GM10847 (cell line): Measurements from ENCODE around the gene THBS2.

Experiments
- POLR2A ChIP-seq: IDR thresholded peaks from 2 replicates; pipeline ENCODE4 v1.6.1; 2011; ENCODE audit not compliant: insufficient read length; ENCODE audit errors: extremely low read depth

Gene THBS2

GRCh38 chr6:169243661-169244060 lies 10.0 kb downstream of the THBS2 start:
- no peak for TF ChIP-seq POLR2A

- no peak for TF ChIP-seq POLR2A
Observed at GRCh38 chr6:169243186-169243585, 10.5 kb downstream of the THBS2 start.

GRCh38 chr6:169241688-169242350 lies 11.8 kb downstream of the THBS2 start:
- TF ChIP-seq POLR2A, result no peak

GRCh38 chr6:169240591-169241390 lies 12.9 kb downstream of the THBS2 start:
- no peak for TF ChIP-seq POLR2A

- no peak for TF ChIP-seq POLR2A
Observed at GRCh38 chr6:169240125-169240524, 13.5 kb downstream of the THBS2 start.

- TF ChIP-seq POLR2A, result no peak
Observed at GRCh38 chr6:169239181-169239580, 14.5 kb downstream of the THBS2 start.

- TF ChIP-seq POLR2A, result no peak
Observed at GRCh38 chr6:169238766-169239165, 14.9 kb downstream of the THBS2 start.

GRCh38 chr6:169237496-169238134 lies 16.0 kb downstream of the THBS2 start:
- TF ChIP-seq POLR2A, result no peak

- no peak for TF ChIP-seq POLR2A
Observed at GRCh38 chr6:169236988-169237387, 16.7 kb downstream of the THBS2 start.

- TF ChIP-seq POLR2A, result no peak
Observed at GRCh38 chr6:169236545-169236944, 17.1 kb downstream of the THBS2 start.

GRCh38 chr6:169235286-169235685 lies 18.4 kb downstream of the THBS2 start:
- no peak for TF ChIP-seq POLR2A

- TF ChIP-seq POLR2A, result no peak
Observed at GRCh38 chr6:169234634-169235033, 19.0 kb downstream of the THBS2 start.

GRCh38 chr6:169233832-169234231 lies 19.8 kb downstream of the THBS2 start:
- no peak for TF ChIP-seq POLR2A

GRCh38 chr6:169233181-169233580 lies 20.5 kb downstream of the THBS2 start:
- TF ChIP-seq POLR2A, result no peak

- no peak for TF ChIP-seq POLR2A
Observed at GRCh38 chr6:169232507-169232931, 21.1 kb downstream of the THBS2 start.

- no peak for TF ChIP-seq POLR2A
Observed at GRCh38 chr6:169231790-169232506, 21.7 kb downstream of the THBS2 start.
